ENCODE results near the gene TUSC2. TPM values are rescaled to one million over a fixed set of nuclear protein-coding genes. Genes with fewer than 3 reads are reported as not detected.

The TUSC2 gene
- total and polyA plus RNA-seq, 10 of the 15 experiments (the other 5 are each of a cell fraction or from before 2014, with no cell fraction given): 4.0 to 73.8 (median 34.3) TPM

DNA sequence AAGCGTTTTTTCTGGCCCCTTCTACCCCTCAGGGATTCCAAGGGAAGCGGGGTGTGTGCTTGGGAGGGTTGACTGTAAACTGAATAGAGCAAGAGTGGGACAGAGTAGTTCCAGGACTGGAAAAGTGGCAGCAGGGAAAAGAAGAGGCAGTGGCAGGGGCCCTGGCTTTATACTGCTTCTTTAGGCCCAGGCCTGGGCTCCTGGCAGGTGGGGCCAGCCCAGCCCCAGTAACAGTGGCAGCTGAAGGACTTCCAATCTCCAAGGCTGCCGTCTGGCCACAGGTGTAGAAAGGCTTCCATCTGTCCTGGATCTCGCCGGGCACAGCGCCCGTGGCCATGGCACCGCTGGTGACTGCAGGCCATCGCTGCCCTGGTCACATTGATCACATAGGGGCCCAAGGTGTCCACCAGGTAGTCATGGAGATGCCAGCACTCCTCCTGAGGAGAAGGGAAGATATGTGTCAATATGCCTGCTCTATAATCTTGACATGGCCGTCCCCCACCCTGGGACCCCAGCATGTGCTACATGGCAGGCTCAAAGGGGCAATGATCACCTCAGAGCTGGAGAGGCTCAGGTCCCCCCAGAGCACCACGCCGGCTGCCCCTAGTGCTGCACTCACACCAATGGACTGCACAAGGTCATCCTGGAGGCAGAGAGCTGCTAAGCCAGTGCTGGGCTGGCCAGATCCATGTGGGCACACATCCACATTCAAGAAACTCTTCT, 34.8 kb downstream of the TUSC2 start (continued):
- TF ChIP-seq, protein P1, sequence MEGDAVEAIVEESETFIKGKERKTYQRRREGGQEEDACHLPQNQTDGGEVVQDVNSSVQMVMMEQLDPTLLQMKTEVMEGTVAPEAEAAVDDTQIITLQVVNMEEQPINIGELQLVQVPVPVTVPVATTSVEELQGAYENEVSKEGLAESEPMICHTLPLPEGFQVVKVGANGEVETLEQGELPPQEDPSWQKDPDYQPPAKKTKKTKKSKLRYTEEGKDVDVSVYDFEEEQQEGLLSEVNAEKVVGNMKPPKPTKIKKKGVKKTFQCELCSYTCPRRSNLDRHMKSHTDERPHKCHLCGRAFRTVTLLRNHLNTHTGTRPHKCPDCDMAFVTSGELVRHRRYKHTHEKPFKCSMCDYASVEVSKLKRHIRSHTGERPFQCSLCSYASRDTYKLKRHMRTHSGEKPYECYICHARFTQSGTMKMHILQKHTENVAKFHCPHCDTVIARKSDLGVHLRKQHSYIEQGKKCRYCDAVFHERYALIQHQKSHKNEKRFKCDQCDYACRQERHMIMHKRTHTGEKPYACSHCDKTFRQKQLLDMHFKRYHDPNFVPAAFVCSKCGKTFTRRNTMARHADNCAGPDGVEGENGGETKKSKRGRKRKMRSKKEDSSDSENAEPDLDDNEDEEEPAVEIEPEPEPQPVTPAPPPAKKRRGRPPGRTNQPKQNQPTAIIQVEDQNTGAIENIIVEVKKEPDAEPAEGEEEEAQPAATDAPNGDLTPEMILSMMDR (IDR thresholded peaks at IDR 0.05 in 2 of 3, conservative IDR thresholded peaks at IDR 0.05 in 1 of 3; ENCODE audit: control insufficient read depth in 2 of 3, extremely low read depth in 1 of 3, insufficient read depth in 1 of 3, low read depth in 3 of 3, low read length in 3 of 3): no peak
- TF ChIP-seq MTA2 (IDR thresholded peaks at IDR 0.05; ENCODE audit: low read depth): no peak
- no peak for TF ChIP-seq MTA3 (IDR thresholded peaks at IDR 0.05; ENCODE audit: borderline replicate concordance, low read length)
- TF ChIP-seq RCOR1 (conservative IDR thresholded peaks at IDR 0.05; ENCODE audit: low read depth, low read length): no peak
- TF ChIP-seq ESRRA (IDR thresholded peaks at IDR 0.05; ENCODE audit: low read length): no peak
- no peak for TF ChIP-seq CBX3 (IDR thresholded peaks at IDR 0.05; ENCODE audit: borderline replicate concordance, low read depth)
- TF ChIP-seq, protein P2, sequence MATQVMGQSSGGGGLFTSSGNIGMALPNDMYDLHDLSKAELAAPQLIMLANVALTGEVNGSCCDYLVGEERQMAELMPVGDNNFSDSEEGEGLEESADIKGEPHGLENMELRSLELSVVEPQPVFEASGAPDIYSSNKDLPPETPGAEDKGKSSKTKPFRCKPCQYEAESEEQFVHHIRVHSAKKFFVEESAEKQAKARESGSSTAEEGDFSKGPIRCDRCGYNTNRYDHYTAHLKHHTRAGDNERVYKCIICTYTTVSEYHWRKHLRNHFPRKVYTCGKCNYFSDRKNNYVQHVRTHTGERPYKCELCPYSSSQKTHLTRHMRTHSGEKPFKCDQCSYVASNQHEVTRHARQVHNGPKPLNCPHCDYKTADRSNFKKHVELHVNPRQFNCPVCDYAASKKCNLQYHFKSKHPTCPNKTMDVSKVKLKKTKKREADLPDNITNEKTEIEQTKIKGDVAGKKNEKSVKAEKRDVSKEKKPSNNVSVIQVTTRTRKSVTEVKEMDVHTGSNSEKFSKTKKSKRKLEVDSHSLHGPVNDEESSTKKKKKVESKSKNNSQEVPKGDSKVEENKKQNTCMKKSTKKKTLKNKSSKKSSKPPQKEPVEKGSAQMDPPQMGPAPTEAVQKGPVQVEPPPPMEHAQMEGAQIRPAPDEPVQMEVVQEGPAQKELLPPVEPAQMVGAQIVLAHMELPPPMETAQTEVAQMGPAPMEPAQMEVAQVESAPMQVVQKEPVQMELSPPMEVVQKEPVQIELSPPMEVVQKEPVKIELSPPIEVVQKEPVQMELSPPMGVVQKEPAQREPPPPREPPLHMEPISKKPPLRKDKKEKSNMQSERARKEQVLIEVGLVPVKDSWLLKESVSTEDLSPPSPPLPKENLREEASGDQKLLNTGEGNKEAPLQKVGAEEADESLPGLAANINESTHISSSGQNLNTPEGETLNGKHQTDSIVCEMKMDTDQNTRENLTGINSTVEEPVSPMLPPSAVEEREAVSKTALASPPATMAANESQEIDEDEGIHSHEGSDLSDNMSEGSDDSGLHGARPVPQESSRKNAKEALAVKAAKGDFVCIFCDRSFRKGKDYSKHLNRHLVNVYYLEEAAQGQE (IDR thresholded peaks at IDR 0.05; ENCODE audit: low read depth, low read length): no peak
